Endothelial cell of umbilical vein (primary cell): ENCODE measurements around the gene GPATCH2L. TPM values are rescaled to one million over a fixed set of nuclear protein-coding genes. Genes with fewer than 3 reads are reported as not detected.

Experiments used
- BruUV-seq: library from RNA; stranded (reverse); fragments of 400-500 nt; replicated peaks from 2 replicates; lab custom pipeline; 2021; lab: Mats Ljungman, UMichigan
- CTCF ChIA-PET: fragments of 300-600, 350-600 bp; sonication (Branson Sonifier 250); formaldehyde crosslinking; loops from one replicate; lab custom pipeline; 2021; ENCODE audit warnings: antibody characterized with exemption, inconsistent platforms; lab: Charles Lee
- POLR2A ChIA-PET: fragments of 300-600, 350-600 bp; sonication (Branson Sonifier 250); formaldehyde crosslinking; loops from one replicate; lab custom pipeline; 2021; ENCODE audit warnings: antibody characterized with exemption, inconsistent platforms; lab: Charles Lee
- DNase-seq: peaks from one replicate; pipeline ENCODE4 v3.0.0-alpha.2; 2011; ENCODE audit warnings: low read depth, low spot score
- FAIRE-seq: peaks from 2 replicates; lab custom pipeline; 2011; peaks lifted over from hg19 to GRCh38; lab: Jason Lieb, UNC
- H2AFZ ChIP-seq: 2 replicates; pipeline ENCODE4 v1.6.0; 2012; ENCODE audit warnings: low read depth, low read length, control low read depth, inconsistent platforms
- H3K27ac ChIP-seq: 2 replicates; pipeline ENCODE4 v1.5.1; 2011; ENCODE audit warnings: low read depth, mild to moderate bottlenecking, control low read depth, low read length, moderate library complexity; ENCODE audit not compliant: insufficient read depth
- H3K27me3 ChIP-seq, 2 experiments: 2 replicates each; pipeline versions ENCODE4 v1.6.0 to v1.6.1; 2011; ENCODE audit warnings: low read length in 2 of 2, mixed read lengths in 1 of 2; ENCODE audit not compliant: control insufficient read depth in 2 of 2, insufficient read depth in 2 of 2
- H3K36me3 ChIP-seq, 2 experiments: 2 replicates in 1 of 2; 3 replicates in 1 of 2; pipeline ENCODE4 v1.5.1; 2011; ENCODE audit warnings: low read length in 2 of 2, mild to moderate bottlenecking in 1 of 2, moderate library complexity in 1 of 2; ENCODE audit not compliant: control insufficient read depth in 2 of 2, insufficient read depth in 2 of 2; ENCODE audit errors: extremely low read depth in 1 of 2
- H3K4me1 ChIP-seq: 3 replicates; pipeline ENCODE4 v1.5.1; 2011; ENCODE audit warnings: mild to moderate bottlenecking, low read length; ENCODE audit not compliant: control insufficient read depth, insufficient read depth; ENCODE audit errors: extremely low read depth
- H3K4me2 ChIP-seq: 2 replicates; pipeline ENCODE4 v1.6.1; 2011; ENCODE audit warnings: low read length, control low read depth, mixed read lengths; ENCODE audit not compliant: insufficient read depth
- H3K4me3 ChIP-seq, 3 experiments: fragments of 200-600 bp in 1 of 3; sonication (generic), shearing (Covaris generic) in 1 of 3; replicated peaks in 1 of 3; 2 replicates each; pipeline ENCODE4 v1.5.1; 2011 to 2016; ENCODE audit warnings: control low read depth in 3 of 3, low read length in 3 of 3, mild to moderate bottlenecking in 2 of 3, inconsistent platforms in 1 of 3, low read depth in 1 of 3, moderate library complexity in 1 of 3; ENCODE audit not compliant: insufficient read depth in 1 of 3
- H3K79me2 ChIP-seq: 2 replicates; pipeline ENCODE4 v1.6.0; 2012; ENCODE audit warnings: low read length, inconsistent platforms; ENCODE audit not compliant: control insufficient read depth, insufficient read depth
- H3K9ac ChIP-seq: replicated peaks from 2 replicates; pipeline ENCODE3; 2011; ENCODE audit warnings: low read length, control low read depth; ENCODE audit not compliant: insufficient read depth; ENCODE audit errors: extremely low read depth
- H3K9me1 ChIP-seq: replicated peaks from 3 replicates; pipeline ENCODE4 v1.6.0; 2011; ENCODE audit warnings: mild to moderate bottlenecking, low read length; ENCODE audit not compliant: control insufficient read depth, insufficient read depth; ENCODE audit errors: extremely low read depth
- H3K9me3 ChIP-seq: replicated peaks from 2 replicates; pipeline ENCODE4 v1.5.1; 2012; ENCODE audit warnings: low read length, inconsistent platforms; ENCODE audit not compliant: control insufficient read depth, insufficient read depth
- H4K20me1 ChIP-seq: replicated peaks from 2 replicates; pipeline ENCODE3; 2011; ENCODE audit warnings: mild to moderate bottlenecking, low read length; ENCODE audit not compliant: control insufficient read depth, insufficient read depth; ENCODE audit errors: extremely low read depth
- CTCF ChIP-seq, 2 donors: IDR thresholded peaks; 1 replicate in 1 of 2; 2 replicates in 1 of 2; pipeline ENCODE4 v1.5.1; 2011; ENCODE audit warnings: low read length in 2 of 2, mild to moderate bottlenecking in 2 of 2, moderate library complexity in 2 of 2, control low read depth in 1 of 2, inconsistent platforms in 1 of 2, low read depth in 1 of 2; ENCODE audit not compliant: insufficient read depth in 1 of 2; ENCODE audit errors: extremely low read depth in 1 of 2
- EZH2 ChIP-seq: IDR thresholded peaks from 2 replicates; pipeline ENCODE4 v1.6.1; 2012; ENCODE audit warnings: borderline replicate concordance, low read depth, mild to moderate bottlenecking, moderate library complexity, low read length, inconsistent platforms; ENCODE audit not compliant: severe bottlenecking
- FOS ChIP-seq: IDR thresholded peaks from 2 replicates; pipeline ENCODE4 v1.6.1; 2011; ENCODE audit warnings: mild to moderate bottlenecking, low read length, moderate library complexity, borderline replicate concordance; ENCODE audit not compliant: insufficient read depth
- GATA2 ChIP-seq: IDR thresholded peaks from 2 replicates; pipeline ENCODE4 v1.7.0; 2011; ENCODE audit warnings: low read depth, mild to moderate bottlenecking, moderate library complexity, mixed read lengths, low read length; ENCODE audit not compliant: insufficient read length, insufficient read depth
- JUN ChIP-seq: IDR thresholded peaks from 2 replicates; pipeline ENCODE4 v1.6.1; 2011; ENCODE audit warnings: borderline replicate concordance, low read depth; ENCODE audit not compliant: insufficient read length, insufficient read depth
- MYC ChIP-seq: IDR thresholded peaks from one replicate; pipeline ENCODE4 v1.6.1; 2011; ENCODE audit warnings: mild to moderate bottlenecking, low read depth, low read length
- POLR2A ChIP-seq: IDR thresholded peaks from 2 replicates; pipeline ENCODE4 v1.6.1; 2012; ENCODE audit warnings: low read depth, mild to moderate bottlenecking, control low read depth, low read length
- POLR2AphosphoS5 ChIP-seq: IDR thresholded peaks from 2 replicates; pipeline ENCODE4 v1.6.1; 2012; ENCODE audit warnings: low read depth, mild to moderate bottlenecking, control low read depth, low read length, moderate library complexity; ENCODE audit not compliant: insufficient read depth
- dilution Hi-C: fragments of 300-500 bp; cut with MboI; formaldehyde crosslinking; loops from one replicate; pipeline ENCODE4 v1.15.0; 2019; ENCODE audit warnings: low sequenced_read_pairs; ENCODE audit not compliant: extremely low pct_ligation_motif_present
- intact Hi-C: fragments of 100-400 bp; cut with micrococcal nuclease; formaldehyde crosslinking; loops from one replicate; pipeline ENCODE4 v1.10.0; 2022
- polyA plus RNA-seq, 4 experiments: library from polyadenylated mRNA; depleted of rRNA in 3 of 4; stranded (reverse) in 3 of 4; unstranded in 1 of 4; fragments of >200 nt; gene quantifications; 2 replicates each; pipeline versions ENCODE4 v1.2.1 to v1.2.3, GENCODE V29; 2011 to 2012; ENCODE audit warnings: missing spikeins in 1 of 4
- total RNA-seq: library from RNA; stranded (reverse); gene quantifications from 2 replicates; pipeline ENCODE4 v1.2.3, GENCODE V29; 2021
- TF ChIP-seq, protein P1 (sequence below): IDR thresholded peaks from 2 replicates; pipeline ENCODE4 v1.6.1; 2011; ENCODE audit not compliant: insufficient read depth, insufficient read length

The GPATCH2L gene
- total and polyA plus RNA-seq, 2 donors (not counting 3 experiments of a cell fraction or from before 2014, with no cell fraction given): 23.3 to 40.0 TPM

DNA sequence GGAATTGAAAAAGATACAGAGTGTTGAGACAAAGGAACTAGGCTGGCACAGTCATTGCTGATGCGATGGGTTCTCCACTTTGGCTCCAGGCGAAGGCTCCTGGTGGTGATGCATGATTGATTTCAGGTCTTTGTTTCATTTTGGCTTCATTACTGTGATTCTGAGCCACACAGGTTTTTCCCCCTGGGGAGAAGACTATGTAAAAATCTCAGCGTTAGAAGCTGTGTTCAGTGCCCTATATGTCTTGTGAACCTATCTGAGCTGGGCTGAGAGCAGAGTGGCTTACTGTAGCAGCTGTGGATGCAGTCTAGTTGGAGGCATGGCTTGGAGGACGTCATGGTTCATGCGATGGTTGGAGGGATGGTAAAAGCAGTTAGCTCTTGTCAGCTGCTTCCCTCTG is 54.0 kb downstream of the GPATCH2L start:
- Histone ChIP-seq H3K4me2 (no peak overlapping the region), H3K4me3 (no peak overlapping the region), H3K9me1 (no peaks in the 10 kb centered on the region), H2AFZ (no peak overlapping the region), H4K20me1 (no peaks in the 10 kb centered on the region), H3K27ac (no peak overlapping the region), H3K9ac (no peak overlapping the region), H3K4me1 (peaks cover 3% of the 10 kb centered on the region), H3K9me3 (no peaks in the 10 kb centered on the region), H3K79me2 (no peaks in the 10 kb centered on the region), H3K36me3 (peaks cover 4 to 6% of the 10 kb centered on the region in 2 experiments), H3K27me3 (no peaks in the 10 kb centered on the region)
- DNase-seq: no peak
- dilution Hi-C loops (no loop called here), intact Hi-C loops (no loop called here)
- no TSS peak for BruUV-seq
- ChIA-PET CTCF (no interaction called here), POLR2A (no interaction called here)
- FAIRE-seq: no peak
- no peak for TF ChIP-seq JUN
- no peak for TF ChIP-seq CTCF (IDR thresholded peaks at IDR 0.05; ENCODE audit: extremely low read depth in 1 of 2, insufficient read depth in 1 of 2, low read depth in 1 of 2, low read length in 2 of 2)
- TF ChIP-seq FOS: no peak
- TF ChIP-seq, protein P1, sequence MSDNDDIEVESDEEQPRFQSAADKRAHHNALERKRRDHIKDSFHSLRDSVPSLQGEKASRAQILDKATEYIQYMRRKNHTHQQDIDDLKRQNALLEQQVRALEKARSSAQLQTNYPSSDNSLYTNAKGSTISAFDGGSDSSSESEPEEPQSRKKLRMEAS: no peak
- no peak for TF ChIP-seq MYC
- no peak for TF ChIP-seq EZH2
- TF ChIP-seq POLR2AphosphoS5: no peak
- no peak for TF ChIP-seq GATA2
- no peak for TF ChIP-seq POLR2A
